ENCODE measurements around the gene LRIG3. TPM values are rescaled to one million over a fixed set of nuclear protein-coding genes. Genes with fewer than 3 reads are reported as not detected.

The LRIG3 gene
- total RNA-seq, 1 donor from 2014 or later = 44.5 TPM

DNA sequence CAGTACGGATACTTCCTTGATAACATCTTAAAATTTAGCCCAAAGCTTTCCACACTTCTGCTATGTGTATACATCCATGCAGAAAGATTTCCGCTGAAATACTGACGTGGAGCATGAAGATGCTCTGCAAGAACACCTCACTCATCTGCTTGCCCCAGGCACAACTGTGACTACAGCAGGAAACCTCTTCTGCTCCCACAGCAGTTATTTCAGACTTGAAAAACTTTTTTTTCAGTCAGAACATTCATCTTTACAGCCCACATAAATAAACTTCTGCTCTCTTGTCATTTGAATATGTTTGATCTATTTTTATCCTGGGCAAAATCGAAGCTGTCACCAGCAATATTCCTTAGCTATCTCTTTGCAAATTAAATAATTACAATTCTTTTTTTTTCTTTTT, 6.8 kb upstream of the LRIG3 start:
- FAIRE-seq = no peak
- H3K4me3 ChIP-seq (ENCODE audit: low read depth, low read length) = no peak overlapping the region
- no peaks in the 10 kb centered on the region for H3K27me3 ChIP-seq (ENCODE audit: control insufficient read depth, insufficient read depth, low read length)
- no peak for DNase-seq (ENCODE audit: low read depth)
- TF ChIP-seq, protein P1, sequence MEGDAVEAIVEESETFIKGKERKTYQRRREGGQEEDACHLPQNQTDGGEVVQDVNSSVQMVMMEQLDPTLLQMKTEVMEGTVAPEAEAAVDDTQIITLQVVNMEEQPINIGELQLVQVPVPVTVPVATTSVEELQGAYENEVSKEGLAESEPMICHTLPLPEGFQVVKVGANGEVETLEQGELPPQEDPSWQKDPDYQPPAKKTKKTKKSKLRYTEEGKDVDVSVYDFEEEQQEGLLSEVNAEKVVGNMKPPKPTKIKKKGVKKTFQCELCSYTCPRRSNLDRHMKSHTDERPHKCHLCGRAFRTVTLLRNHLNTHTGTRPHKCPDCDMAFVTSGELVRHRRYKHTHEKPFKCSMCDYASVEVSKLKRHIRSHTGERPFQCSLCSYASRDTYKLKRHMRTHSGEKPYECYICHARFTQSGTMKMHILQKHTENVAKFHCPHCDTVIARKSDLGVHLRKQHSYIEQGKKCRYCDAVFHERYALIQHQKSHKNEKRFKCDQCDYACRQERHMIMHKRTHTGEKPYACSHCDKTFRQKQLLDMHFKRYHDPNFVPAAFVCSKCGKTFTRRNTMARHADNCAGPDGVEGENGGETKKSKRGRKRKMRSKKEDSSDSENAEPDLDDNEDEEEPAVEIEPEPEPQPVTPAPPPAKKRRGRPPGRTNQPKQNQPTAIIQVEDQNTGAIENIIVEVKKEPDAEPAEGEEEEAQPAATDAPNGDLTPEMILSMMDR (IDR thresholded peaks at IDR 0.05; ENCODE audit: insufficient read depth, low read length, severe bottlenecking) = no peak
- no peaks in the 10 kb centered on the region for H3K36me3 ChIP-seq (ENCODE audit: control insufficient read depth, insufficient read depth, low read length)

DNA sequence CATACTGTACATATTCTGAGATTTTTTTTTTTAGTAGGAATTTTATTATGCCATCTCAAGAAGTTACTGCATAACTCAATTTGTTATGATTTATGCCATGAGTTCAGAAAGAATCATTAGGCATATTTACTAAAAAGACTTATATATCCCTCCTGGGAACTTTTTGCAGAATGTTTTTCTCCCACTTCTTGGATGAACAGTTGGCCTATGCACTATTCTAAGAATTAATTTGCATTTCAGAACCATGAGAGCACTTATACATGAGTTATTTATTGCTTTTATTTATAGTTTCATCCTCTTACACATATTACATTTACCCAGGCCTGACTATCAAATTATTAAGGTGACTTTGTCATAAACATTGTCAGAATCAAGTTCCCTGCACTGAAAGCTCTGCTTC, 6.3 kb upstream of the LRIG3 start:
- H3K27me3 ChIP-seq (ENCODE audit: control insufficient read depth, insufficient read depth, low read length) = no peaks in the 10 kb centered on the region
- TF ChIP-seq, protein P1 (IDR thresholded peaks at IDR 0.05; ENCODE audit: insufficient read depth, low read length, severe bottlenecking) = no peak
- no peak for FAIRE-seq

DNA sequence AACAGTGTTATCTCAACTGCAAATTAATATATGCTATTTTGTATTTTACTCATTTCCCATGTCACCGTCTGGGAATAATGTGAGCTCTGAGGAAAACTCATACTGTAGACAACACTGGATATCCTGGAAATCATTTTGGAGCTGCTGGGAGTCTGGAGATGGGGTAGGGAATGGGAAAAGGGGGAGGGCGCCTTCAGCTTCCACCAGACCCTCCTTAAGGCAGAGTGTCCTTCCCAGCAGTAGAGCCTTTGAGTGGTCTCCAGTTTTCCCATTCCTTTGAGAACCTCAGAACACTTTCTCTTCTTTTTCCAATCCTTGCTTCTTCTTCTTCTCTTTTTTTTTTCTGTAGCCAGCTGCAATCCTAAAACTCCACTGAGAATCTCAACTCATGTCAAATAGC, 5.4 kb upstream of the LRIG3 start:
- Histone ChIP-seq H3K4me3 (ENCODE audit: low read depth, low read length) (no peak overlapping the region), H3K36me3 (ENCODE audit: control insufficient read depth, insufficient read depth, low read length) (no peaks in the 10 kb centered on the region), H3K27me3 (ENCODE audit: control insufficient read depth, insufficient read depth, low read length) (no peaks in the 10 kb centered on the region)
- DNase-seq (ENCODE audit: low read depth) (no peak), FAIRE-seq (no peak)
- TF ChIP-seq, protein P1 (IDR thresholded peaks at IDR 0.05; ENCODE audit: insufficient read depth, low read length, severe bottlenecking) = no peak

More for the DNA sequence above, 6.3 kb upstream of the LRIG3 start:
- H3K36me3 ChIP-seq (ENCODE audit: control insufficient read depth, insufficient read depth, low read length) = no peaks in the 10 kb centered on the region
- no peak for DNase-seq (ENCODE audit: low read depth)
- no peak overlapping the region for H3K4me3 ChIP-seq (ENCODE audit: low read depth, low read length)

DNA sequence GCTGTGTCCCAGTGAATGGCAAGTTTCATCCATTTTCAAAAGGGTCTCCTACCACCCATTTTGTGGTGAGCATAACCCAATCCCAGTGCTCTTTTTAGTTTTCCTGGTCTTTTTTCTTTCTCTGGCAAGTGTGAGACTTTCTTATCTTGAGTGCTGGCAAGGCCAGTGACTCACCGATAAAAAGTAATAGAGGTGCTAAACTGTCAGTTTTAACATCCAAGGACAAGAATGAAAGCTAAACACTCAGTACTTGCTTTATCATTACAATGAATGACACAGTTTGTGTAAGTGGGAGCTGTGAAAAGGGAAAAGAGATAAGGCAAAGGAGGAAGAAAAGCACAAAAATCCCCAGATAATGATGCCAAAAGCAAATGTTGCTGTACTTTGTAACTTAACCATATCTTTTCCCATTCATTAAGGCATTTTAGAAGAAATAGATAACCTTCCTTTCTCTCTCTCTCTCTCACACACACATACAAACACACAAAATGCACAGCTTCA, 4.9 kb upstream of the LRIG3 start:
- DNase-seq (ENCODE audit: low read depth) (peak; percentile 56), FAIRE-seq (no peak)
- TF ChIP-seq, protein P1 (IDR thresholded peaks at IDR 0.05; ENCODE audit: insufficient read depth, low read length, severe bottlenecking) = no peak
- Histone ChIP-seq H3K36me3 (ENCODE audit: control insufficient read depth, insufficient read depth, low read length) (no peaks in the 10 kb centered on the region), H3K27me3 (ENCODE audit: control insufficient read depth, insufficient read depth, low read length) (no peaks in the 10 kb centered on the region), H3K4me3 (ENCODE audit: low read depth, low read length) (no peak overlapping the region)

DNA sequence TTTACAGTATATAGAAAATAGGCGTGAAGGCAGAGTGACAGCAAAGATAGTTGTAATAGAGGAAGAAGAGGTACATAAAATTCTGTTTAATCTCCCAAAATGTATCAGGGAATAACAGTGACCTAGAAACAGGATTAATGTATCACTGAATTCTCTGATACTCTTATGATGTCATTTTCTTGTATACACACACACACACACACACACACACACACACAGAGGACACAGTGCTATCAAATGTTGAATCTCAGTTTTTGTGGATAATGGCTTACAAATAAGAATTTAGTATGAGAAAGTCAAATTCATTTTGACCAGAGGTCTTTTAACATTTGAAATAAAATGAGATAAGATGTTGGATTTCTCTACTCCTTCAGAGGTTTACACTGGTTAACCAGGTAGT, 4.3 kb upstream of the LRIG3 start:
- TF ChIP-seq, protein P1 (IDR thresholded peaks at IDR 0.05; ENCODE audit: insufficient read depth, low read length, severe bottlenecking) = no peak
- Histone ChIP-seq H3K4me3 (ENCODE audit: low read depth, low read length) (no peak overlapping the region), H3K27me3 (ENCODE audit: control insufficient read depth, insufficient read depth, low read length) (no peaks in the 10 kb centered on the region), H3K36me3 (ENCODE audit: control insufficient read depth, insufficient read depth, low read length) (no peaks in the 10 kb centered on the region)
- no peak for DNase-seq (ENCODE audit: low read depth)
- FAIRE-seq = no peak

DNA sequence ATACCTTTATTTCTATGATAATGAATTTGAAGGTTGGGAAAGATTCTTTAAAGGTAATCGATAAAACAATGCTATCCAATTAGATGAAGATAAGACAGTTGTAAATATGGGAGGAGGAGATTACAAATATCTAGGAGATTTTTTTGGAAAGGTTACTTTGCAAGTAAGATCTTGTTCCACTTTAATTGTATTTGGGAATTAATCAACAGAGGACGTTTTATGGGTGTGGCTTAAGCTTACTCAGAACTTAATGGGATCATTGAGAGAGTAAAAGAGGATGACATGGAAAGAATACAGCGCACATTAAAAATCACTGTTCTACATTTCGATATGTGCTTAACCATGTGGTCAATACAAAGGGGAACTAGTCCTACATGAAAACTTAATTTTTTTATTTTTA, 3.5 kb upstream of the LRIG3 start:
- TF ChIP-seq, protein P1 (IDR thresholded peaks at IDR 0.05; ENCODE audit: insufficient read depth, low read length, severe bottlenecking) = no peak
- no peaks in the 10 kb centered on the region for H3K27me3 ChIP-seq (ENCODE audit: control insufficient read depth, insufficient read depth, low read length)
- H3K4me3 ChIP-seq (ENCODE audit: low read depth, low read length) = no peak overlapping the region
- FAIRE-seq (no peak), DNase-seq (ENCODE audit: low read depth) (peak; percentile 65)
- no peaks in the 10 kb centered on the region for H3K36me3 ChIP-seq (ENCODE audit: control insufficient read depth, insufficient read depth, low read length)

Measured in bronchial epithelial cell (primary cell).